GM18858 (cell line): ENCODE results near the gene CMAS.
"Not testable (repeated sequence)": the region's sequence is repeated elsewhere in the genome, so short reads cannot be mapped to it uniquely, and the experiment has no call there.

Source experiments
- ATAC-seq: cut with Tn5 transposase; IDR thresholded peaks from one replicate; pipeline ENCODE4 v1.9.1; 2021; ENCODE audit not compliant: unreplicated experiment

Gene CMAS

GRCh38 chr12:22046968-22047390 is 961 bp downstream of the CMAS start:
- no peak for ATAC-seq

- no peak for ATAC-seq
Observed at GRCh38 chr12:22047494-22047893, 1.5 kb downstream of the CMAS start.

GRCh38 chr12:22048351-22049041 is 2.5 kb downstream of the CMAS start:
- no peak for ATAC-seq

- ATAC-seq, result no peak
Observed at GRCh38 chr12:22050078-22050477, 4.1 kb downstream of the CMAS start.

- ATAC-seq, result no peak
Observed at GRCh38 chr12:22051114-22051698, 5.2 kb downstream of the CMAS start.

- ATAC-seq, result not testable (repeated sequence)
Observed at GRCh38 chr12:22052994-22053393, 7.0 kb downstream of the CMAS start.

- no peak for ATAC-seq
Observed at GRCh38 chr12:22054155-22054554, 8.1 kb downstream of the CMAS start.

GRCh38 chr12:22056607-22057006 is 10.6 kb downstream of the CMAS start:
- ATAC-seq, result no peak

- no peak for ATAC-seq
Observed at GRCh38 chr12:22059976-22060647, 14.1 kb downstream of the CMAS start.

- no peak for ATAC-seq
Observed at GRCh38 chr12:22064968-22065367, 18.9 kb downstream of the CMAS start.

- no peak for ATAC-seq
Observed at GRCh38 chr12:22066310-22066709, 20.3 kb downstream of the CMAS start.

GRCh38 chr12:22069851-22070250 is 23.8 kb downstream of the CMAS start:
- ATAC-seq, result no peak

GRCh38 chr12:22082190-22082701 is 36.2 kb downstream of the CMAS start:
- ATAC-seq, result no peak

- ATAC-seq, result no peak
Observed at GRCh38 chr12:22083167-22083566, 37.1 kb downstream of the CMAS start.

GRCh38 chr12:22084852-22085251 is 38.8 kb downstream of the CMAS start:
- ATAC-seq, result no peak

- no peak for ATAC-seq
Observed at GRCh38 chr12:22088886-22089285, 42.9 kb downstream of the CMAS start.

GRCh38 chr12:22089486-22089885 is 43.5 kb downstream of the CMAS start:
- no peak for ATAC-seq

GRCh38 chr12:22099062-22099461 is 53.0 kb downstream of the CMAS start:
- ATAC-seq, result not testable (repeated sequence)

- ATAC-seq, result peak; percentile 74
Observed at GRCh38 chr12:22100958-22101748, 55.1 kb downstream of the CMAS start.

GRCh38 chr12:22101749-22102243 is 55.8 kb downstream of the CMAS start:
- peak; percentile 35 for ATAC-seq

- no peak for ATAC-seq
Observed at GRCh38 chr12:22103418-22103817, 57.4 kb downstream of the CMAS start.
